NCI-H226 (cell line): ENCODE data around the gene SLC8A3.

Experiments
- DNase-seq: peaks from one replicate; pipeline ENCODE4 v3.0.0-alpha.2; 2015

The SLC8A3 gene

DNA sequence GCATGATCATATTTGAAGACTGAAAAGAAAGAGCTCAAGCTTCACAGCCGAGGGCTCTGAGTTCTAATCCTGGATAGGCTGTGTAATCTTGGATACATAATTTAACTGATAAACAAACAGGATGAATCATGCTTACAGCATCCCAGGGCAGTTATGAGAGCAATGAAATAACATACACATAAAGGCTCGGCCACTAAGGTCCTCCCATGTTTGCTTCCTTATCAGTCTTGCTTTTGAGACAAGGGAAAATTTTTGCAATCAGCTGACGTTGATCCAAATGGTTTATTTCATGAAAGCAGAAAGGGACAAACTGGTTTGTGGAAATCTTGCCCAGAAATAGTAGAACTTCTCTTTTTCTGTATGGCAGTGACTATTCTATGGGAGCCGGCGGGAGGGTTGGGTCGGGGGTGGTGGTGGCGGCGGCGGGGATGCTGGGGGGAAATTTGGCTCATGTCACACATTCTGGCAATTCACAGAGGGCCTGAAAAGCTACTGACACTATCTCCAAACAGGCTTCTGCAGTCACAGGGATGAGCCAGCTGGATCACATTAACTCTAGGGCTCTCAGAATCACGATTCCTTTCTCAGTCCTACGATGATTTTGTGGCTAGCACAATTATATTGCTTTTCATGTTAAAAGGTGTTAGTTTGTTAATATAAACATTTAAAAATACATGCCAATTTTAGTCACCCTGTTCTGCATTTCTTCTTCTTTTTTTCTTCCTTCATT, 124.5 kb downstream of the SLC8A3 start:
- no peak for DNase-seq

DNA sequence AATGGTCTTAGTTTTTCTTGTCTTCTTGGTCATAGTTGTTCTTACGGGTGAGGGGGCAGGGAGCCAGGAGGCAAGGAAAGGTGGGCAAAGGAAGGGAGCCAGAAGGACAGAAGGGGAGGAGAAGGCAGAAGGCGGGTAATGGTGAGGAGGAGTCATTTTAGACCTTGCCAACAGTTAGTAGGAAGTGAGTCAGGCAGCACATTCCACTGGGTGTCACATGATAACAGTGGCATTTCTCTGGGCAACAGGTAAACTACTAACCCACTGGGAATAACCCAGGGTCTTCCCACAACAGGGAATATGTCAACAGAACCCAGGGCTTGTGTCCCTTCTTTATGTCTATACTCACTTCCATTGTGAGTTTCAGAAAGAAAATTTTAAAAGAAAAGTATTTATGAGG, 127.6 kb downstream of the SLC8A3 start:
- peak; percentile 46 for DNase-seq

DNA sequence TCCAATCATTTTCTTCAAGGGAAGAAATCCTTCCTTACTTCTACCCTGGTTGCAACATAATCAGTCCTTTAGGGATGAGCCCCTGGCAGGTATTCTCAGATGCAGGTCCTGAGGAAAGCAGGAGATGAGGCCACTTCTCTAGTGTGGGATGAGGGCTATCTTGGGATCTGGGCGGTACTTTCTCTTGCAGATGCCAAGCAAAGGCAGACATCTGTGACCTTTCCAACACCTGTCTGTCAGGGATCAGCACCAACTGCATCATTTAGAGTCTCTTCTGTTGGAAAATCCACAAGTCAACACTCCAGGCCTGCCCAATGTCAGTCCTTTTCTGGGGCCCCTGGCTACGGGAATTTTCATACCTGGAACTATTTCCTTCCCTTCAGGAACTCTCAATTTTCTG, 129.2 kb downstream of the SLC8A3 start:
- no peak for DNase-seq

DNA sequence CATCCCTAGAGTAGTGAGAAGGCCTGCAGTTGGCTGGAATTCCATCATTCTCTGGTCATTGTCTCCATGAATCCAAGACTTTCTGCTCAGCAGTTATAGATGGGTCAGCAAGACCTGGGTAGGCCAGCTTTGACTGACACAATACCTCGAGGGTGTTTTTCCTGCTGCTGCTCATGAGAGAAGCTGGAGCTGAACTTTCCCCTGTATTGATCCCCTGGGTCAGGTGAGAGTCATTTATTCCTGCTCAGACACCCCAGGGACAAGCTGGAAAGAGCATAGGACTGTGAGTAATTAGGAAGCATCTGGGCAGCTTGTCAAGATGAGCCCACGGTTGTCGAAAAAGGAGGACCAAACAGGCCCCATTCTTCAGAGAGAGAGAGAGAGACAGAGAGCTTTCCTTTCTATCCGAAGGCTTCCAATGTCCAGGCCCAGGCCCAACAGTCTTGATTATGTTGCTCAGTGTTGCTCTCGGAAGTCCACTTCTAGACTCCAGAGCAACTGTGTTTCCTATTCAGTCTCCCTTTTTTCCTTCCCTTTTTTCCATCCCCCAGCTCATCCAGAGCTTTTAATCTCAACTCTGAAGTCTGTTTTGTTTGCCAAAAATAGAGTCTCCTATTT, 131.1 kb downstream of the SLC8A3 start:
- DNase-seq, result no peak

DNA sequence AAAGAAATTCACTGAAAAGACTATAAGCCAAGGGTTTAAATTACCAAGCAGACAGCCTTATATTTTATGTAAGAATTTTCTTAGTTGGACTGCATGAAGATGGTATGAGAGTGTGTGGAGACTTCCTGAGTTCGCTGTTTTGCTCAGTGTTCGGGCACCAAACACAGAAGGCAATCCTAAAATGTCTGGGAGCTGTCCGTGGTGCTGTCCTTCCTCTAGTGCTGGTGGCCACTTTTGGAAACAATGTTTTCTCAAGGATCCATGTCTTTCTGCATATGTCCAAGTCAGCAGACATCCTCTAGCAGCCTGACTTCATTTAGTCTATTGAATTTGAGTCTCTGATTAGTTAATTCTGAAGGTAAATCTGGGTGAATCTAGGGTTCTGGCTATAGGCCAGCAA, 135.8 kb downstream of the SLC8A3 start:
- DNase-seq, result no peak

DNA sequence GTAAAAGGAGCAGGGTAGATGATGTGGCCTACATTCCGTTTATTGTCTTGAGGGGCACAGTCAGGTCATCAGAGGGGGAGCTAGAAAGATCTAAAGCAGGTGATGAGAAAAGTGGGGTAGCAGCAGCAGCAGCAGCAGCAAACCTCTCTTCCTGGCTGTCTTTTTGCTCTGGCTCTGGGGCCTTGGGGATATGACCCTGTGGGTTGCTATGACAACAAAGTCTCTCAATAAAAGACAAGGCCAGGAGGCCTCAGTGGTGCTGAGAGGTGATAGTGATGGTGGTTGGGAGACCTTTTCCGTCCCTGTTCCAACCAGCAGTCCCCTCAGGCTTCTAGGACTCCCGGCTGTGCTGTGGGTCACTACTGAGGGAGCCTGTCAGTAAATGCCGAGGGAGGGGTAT, 138.6 kb downstream of the SLC8A3 start:
- DNase-seq, result no peak

DNA sequence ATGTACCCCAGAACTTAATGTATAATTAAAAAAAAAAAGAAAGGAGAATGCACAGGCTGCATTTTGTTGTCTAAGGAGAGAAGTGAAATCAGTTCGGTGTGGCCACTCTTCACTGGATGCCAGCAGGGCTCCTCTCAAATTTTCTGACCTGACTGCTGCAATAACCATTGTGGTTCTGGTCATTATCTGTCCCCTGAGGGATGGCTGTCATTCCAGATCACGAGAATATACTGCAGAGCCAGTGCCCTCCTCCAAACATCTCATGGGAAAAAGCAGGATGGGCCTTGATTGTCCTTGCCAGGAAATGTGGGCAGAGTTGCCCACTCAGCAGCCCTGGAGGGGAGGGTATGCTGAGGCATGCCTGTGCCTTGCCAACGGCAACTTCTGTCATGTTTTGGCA, 139.1 kb downstream of the SLC8A3 start:
- DNase-seq, result no peak

DNA sequence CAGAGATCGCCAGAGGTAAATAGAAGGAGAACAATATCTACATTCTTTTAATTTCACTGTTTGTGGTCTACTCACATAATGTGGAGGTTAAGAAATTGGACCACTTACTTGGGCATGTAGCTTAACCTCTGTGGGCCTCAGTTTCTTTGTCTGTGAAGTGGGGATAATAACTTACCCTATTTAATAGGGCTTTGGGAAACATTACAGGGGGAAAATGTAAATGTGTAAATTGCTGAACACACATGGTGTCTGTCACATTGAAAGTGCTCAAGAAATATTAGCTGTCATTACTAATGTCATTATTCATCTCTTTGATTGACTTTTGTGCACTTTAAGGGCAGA, 140.5 kb downstream of the SLC8A3 start:
- DNase-seq, result no peak

DNA sequence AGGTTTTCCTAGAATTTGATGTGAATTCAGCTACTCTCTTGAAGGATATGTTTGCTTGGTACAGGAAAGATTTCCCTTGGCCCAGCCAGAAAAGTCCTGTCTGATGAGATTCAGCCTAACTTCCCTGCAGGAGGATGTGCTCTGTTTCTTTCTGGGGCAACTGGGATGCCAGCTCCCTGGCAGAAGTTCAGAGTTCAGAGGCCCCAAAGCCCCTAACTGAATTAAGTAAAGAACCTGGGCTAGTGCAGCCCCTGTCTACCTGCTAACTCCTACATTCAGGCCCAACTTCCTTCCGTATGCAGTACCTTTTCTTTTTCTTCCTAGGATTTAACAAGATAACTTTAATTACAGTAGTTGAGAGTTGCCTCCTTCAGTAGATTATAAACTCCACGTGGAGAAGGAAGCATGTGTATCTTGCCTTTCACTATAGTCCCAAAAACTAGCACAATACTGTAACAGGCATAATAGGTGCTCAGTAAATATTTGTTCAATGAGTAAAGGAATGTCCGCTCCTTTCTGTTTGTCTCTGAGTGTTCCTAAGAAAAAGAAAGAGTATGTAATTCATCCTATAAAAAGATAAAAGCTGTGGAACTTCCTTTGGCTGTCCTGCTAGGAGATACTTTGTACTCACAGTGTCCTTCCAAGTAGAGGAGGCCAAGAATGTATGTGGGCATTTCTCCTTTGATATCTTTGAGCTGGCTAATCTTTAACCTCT, 141.0 kb downstream of the SLC8A3 start:
- DNase-seq, result no peak

DNA sequence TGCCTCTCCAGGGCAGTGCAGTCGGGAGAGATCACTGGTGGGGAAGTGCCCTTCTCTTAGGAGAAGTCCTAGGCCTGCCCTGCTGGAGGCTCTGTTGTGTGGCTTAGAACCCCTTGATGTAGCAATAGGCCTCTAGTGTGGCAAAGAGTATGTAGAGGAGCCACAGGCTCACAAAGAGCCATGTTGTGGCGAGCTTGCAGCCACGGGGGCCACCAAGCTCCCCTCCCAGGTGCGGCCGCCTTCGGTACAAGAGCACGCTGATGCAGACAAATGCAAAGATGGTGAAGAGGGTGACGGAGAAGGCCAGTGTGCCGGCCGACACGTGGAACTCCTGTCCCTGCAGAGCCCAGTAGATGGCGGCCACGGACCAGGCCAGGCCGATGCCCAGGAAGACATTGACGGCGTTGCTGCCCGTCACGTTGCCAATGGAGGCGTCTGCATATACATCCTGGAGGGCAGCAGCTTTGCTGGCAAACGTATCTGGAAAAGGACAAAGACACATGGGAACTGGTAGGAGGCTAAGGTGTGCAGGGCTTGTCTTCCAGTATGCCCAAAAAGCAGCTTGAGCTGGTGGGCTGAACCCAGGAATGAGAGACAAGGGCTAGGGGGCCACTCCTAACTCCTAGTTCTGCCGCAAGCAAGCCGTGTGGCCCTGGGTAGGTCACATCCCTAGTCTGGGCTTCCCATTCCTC, 142.8 kb downstream of the SLC8A3 start:
- peak; percentile 47 for DNase-seq

DNA sequence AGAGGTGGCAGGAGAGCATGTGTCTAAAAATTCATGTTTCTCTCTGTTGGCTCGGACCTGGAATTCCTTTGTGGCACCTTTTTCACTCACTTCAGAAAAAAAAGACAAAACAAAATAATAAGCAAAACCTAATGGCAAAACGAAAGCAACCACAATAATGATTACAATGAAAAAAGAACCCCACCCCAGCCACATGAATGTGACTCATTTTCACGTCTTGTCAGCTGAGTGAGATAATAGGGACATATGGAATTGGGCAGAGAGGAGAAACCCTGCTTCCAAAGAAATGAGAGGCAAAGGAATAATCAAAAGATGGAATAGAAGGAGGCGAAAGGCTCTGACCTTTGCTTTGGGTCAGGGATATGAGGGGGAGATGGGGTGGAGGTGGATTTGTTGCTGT, 143.4 kb downstream of the SLC8A3 start:
- DNase-seq, result no peak

DNA sequence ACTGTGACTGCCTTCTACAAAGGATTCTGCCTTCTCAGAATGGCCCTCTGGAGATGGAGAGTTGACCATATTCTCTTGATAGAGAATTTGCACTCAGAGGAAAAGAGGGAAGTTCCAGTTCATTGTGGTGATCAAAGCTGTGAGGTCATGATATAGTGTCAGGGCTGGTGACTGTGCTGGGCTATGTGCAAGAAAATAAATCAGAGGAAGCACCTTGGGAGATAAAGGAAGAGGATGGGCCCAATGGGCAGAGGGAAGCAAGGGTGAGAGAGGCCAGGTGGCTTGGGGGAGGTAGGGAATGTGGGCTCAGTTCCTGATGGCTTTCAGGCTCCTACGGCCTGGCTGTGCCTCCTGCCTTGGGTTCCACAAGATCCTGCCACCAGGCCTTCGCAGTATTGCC, 145.8 kb downstream of the SLC8A3 start:
- DNase-seq, result no peak

DNA sequence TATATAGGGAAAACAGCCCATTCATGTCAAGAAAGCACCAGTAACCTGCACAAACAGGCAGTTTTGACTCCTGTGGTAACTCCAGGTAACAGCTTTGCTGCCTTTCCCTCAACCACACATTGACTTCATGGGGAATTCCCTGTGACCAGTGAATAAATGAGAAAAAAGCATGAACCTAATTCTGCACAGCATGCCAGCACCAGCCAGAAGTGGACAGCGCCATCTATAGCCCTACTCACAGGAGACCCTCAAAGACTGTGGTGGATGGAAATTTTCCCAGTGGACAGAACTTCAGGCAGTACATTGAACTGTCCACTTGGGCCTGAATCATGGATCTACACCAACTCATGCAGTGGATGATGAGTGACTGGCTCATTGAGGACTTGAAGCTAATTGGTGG, 152.1 kb downstream of the SLC8A3 start:
- no peak for DNase-seq

DNA sequence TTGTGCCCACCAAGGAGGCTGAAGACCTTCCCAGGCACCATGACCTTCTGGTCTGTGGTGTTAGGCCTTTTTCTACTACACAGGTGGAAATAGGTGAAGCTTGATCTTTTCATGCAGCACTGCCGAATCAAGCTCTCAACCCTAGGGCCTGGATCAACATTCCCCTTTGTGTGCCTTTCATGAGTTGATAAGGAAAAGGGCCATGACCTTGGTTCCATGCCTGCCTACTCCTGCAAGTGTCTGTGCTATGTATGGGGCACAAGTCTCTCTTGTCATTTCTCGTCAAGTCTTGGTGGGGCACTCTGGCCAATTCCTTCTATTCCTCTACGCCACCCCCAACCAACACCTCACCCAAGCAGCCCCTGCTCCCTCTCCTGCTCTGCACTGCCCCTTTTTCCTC, 154.5 kb downstream of the SLC8A3 start:
- no peak for DNase-seq

DNA sequence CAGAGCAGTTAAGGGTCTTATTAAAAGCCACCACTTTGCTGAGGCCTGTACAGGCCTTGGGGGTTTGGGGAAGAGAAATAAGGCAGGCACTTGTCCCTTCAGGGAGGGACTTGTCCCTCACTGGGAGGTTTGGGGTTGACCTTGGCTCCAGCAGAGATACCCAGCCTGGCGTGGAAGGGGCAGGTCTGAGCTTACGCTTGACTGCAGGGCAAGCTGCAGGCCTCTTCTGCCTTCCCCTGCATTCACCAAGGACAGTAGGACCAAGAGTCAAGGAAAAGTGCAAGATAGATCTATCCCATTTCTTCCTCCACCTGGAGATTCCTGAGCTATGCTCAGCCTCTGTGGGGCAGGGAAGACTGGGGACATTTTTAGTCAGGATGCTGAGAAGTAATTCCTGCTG, 155.2 kb downstream of the SLC8A3 start:
- DNase-seq, result no peak

DNA sequence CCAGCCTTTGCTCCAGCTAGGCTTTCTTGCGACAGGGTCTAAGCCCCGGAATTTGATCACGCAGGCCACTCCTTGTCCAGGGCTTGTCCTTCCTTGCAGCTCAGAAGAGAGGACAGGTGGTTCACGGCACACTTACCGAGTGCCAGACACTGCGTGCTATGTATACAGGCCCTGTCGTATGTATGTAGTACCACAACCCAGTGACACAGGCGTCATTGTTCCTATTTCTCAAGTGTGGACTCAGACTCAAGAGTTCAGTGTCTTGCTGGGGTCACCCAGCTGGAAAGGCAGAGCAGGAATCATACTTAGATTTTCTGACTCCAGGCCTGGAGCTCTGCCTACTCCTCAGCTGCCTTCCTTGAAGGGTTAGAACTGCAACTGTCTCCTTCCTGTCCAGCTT, 155.6 kb downstream of the SLC8A3 start:
- no peak for DNase-seq

DNA sequence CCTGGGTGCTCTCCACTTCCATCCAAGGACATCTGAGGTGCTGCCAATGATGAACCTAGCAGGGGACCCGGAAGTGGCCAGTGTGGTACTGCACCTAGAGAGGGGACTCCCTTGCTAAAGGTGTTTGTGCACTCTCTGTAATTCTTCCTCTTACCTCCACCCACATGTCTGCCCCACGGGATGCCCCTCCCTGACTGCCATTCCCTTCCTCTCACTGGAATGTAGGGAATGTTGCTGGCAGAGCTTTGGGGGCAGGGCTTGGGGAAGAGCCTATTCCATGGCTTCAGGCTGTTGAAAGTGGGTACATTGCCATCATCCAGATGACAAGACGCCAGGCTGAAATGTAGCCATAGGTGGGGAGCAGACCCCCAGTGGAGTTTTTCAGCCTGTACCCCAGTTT, 156.3 kb downstream of the SLC8A3 start:
- DNase-seq, result peak; percentile 47

DNA sequence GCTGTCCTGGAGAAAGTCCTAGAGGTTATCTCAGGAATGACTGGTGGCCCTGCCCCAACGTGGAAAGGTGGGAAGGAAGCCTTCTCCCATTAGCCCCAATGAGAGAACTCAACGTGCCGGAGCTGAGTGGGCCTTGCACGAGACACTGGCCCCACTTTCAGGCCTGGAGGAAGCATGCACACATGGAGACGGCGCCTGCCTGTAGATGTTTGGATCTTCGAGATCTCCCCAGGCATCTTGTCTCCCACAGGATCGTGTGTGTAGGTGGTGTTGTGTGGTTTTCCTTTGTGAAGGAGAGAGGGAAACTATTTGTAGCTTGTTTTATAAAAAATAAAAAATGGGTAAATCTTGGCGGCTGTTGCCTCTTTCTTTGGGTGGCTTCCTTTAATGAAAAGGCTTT, 156.7 kb downstream of the SLC8A3 start:
- no peak for DNase-seq

DNA sequence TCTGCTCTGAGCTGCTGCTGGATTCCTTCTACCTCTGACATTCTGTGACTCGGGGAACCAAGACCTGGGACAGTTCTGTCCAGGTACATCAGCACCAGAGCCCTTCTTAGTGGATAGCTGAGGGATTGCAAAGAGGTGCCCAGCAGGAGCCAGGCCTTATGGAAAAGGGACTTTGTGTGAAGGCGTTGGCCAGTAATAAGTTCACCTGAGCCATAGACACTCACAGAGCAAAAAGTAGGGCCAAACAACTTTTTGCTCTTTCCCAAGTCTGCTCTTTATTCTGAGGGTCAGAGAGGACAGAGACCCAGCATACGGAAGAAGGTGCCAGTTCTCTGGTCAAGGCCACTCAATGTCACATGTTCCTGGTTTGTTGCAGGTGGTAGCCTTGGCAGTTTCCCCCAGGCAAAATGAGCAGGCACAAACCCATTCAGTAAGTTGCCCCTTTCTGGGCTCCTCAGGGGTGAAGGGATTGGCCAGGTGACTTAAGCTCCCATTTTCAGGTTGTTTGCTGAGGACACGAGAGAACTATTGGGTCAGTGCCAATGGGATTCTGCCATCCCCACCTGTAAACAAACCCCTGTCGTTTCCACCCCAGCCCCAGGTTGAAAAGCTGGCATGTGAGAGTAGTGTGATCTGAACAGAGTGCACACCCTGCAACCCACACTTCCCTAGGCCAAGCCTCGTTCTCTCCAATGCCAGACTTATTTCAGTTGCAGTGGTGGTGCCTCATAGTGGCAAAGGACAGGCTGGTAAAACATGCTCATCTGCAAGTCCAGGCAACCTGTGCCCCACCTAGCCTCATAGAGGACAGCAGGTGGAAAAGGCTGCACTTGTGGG, 159.2 kb downstream of the SLC8A3 start:
- no peak for DNase-seq

DNA sequence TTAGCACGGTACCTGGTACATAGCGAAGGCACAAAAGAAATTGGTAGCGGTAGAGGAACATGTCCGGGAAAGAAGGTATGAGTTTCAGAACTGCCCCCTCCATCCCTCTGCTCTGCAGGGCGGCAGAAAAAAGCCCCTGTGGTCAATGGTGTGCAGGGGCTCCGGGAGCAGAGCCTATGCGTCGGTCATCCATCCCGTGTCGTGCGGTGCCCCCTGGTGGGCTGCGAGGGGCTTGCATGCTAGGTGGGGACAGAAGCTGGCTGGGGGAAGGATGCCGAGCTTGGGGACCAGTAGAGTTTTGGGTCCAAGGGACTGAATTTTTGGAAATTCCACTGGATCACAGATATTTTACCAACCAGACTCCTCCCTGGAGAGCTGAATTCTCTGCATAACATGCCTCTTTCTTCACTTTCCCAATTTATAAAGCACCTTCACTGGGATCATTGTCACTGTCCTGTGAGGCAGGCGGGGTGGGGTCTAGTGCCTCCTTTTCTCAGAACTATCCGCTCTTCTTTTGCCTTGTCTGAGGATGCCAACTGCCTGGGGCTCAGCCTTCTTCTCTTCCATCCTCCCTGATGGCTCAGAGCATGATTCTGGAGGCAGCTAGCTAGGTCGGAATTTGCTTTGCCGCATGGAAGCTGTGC, 160.8 kb downstream of the SLC8A3 start:
- DNase-seq, result peak; percentile 11

DNA sequence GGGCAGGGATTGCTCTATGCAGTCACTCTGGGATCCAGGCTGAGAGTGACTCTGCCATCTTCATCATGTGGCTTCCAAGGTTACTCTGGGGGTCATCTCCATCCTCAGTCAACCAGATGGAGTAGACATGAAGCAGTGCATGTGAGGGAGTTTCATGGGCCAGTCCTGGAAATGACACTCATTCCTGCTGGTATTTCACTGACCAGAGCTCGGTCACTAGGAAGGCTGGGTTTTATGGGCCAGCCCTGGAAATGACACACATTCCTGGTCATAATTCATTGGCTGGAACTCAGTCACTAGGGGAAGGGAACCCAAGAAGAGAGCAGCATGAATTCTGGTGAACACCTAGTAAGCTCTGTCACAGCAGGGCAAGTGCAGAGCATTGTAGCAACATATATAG, 164.9 kb downstream of the SLC8A3 start:
- DNase-seq, result no peak

DNA sequence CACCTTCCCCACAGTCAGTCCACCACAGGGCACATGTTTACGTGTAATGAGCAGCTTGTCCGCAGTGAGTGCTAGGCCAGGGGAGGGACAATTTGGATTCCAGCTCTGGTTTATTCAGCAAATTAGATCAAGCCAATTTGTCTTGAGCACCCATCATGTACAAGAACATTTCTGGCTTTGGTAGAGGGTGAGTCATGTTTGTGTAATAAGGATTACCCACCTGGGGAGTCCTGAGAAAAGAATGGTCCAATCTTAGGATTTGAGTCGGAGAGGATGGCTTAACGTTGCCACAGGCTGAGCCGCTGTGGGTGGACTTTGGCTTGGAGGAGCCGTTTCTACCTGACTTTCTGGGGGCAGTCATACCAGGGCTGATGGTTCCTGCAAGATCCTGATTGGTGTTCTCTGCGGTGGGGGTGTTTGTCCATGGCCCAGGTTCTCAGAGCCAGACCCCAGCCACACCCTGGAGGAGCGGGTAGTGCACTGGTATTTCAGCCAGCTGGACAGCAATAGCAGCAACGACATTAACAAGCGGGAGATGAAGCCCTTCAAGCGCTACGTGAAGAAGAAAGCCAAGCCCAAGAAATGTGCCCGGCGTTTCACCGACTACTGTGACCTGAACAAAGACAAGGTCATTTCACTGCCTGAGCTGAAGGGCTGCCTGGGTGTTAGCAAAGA, 165.8 kb downstream of the SLC8A3 start:
- DNase-seq, result no peak
